HG03439 (cell line): Measurements from ENCODE around the gene CBFA2T3.

Experiments used
- ATAC-seq: cut with Tn5 transposase; IDR thresholded peaks from one replicate; pipeline ENCODE4 v1.9.1; 2021; ENCODE audit warnings: mild to moderate bottlenecking, moderate library complexity; ENCODE audit not compliant: unreplicated experiment

Gene CBFA2T3

GRCh38 chr16:88977812-88978607 lies 1.0 kb upstream of the CBFA2T3 start:
- no peak for ATAC-seq

- ATAC-seq, result no peak
These were observed 515 bp downstream of the CBFA2T3 start for GRCh38 chr16:88976366-88977017.

- ATAC-seq, result no peak
These were observed 1.4 kb downstream of the CBFA2T3 start for GRCh38 chr16:88975511-88976061.

- no peak for ATAC-seq
These were observed 2.1 kb downstream of the CBFA2T3 start for GRCh38 chr16:88974916-88975215.

DNA sequence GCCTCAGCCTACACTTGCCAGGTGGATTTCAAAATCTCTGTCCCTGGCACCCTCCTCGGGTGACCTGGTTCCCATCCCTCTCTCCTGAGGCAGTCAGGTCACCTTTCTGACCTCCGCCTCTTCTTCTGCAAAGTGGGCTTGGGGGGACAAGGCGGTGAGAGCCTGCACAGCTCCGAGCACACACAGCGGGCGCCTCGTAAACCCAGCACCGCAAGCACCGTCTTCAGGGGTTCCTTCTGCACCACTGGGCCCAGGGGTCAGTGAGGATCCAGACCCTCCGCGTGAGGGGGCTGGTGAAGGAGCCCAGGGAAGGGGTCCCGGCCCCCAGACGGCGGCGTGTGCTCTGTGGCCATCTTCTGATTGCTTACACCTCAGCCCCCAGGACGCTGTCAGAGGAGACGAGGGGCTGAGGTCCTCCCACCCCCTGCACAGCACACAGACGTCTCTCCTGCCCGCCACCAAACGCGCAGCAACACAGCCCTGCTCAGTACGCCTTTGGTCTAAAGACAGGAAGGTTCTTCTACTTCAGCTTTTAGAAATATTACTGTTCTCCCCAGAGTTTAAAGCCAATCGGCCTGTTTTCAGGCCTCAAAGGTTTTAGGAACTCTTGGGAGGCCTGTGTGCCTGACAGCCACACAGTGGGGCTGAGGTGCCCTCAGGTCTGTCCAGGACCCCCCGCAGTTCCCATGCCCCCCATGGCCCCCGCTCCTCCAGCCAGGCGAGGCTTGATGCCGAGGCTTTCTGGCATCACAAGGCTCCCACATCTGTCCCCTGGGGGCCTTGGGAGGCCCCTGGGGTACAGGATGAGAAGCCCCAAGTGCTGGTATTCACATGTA lies 2.7 kb downstream of the CBFA2T3 start:
- no peak for ATAC-seq

DNA sequence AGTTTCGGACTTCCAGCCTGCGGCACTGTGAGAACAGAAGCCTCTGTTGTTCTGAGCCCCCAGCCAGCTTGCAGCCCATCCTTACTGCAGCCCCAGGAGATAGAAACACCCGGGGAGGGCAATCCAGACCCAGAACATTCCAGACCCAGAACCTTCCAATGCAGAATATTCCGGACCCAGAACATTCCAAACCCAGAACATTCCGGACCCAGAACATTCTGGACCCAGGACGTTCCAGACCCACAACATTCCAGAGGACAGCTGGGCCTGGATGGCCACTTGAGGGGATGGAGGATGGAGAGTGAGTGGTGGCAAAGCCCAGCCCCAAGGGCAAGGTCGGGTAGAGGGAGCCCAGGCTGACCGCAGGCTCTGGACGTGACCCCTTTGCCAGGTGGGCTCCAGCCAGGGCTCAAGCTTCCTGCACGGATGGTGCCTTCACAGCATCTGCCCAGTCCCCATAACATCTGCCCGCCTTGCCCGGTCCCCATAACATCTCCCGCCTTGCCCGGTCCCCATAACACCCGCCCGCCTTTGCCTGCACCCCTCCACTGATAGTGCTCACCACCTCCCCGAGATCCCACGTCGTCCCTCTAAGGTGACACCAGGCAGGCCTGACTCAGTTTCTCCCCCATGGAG lies 3.5 kb downstream of the CBFA2T3 start:
- no peak for ATAC-seq

DNA sequence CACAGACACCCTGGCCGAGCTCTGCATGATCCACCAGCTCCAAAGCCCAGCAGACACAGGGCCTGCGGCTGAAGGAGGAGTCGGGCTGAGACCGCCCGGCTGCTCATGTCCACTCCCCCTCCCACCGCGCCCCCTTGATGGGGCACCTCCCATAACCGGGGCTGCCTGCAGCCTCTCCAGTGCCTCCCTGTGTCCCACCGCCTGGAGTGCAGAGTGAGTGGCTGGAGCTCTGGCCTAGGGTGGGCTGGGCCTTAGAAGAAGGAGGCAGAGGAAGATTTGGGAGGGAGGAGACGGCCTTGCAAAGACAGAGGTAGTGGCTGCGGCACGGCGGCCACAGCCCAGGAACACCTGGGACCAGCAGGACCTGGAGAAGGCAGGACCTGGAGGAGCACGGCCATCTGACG lies 4.0 kb downstream of the CBFA2T3 start:
- no peak for ATAC-seq

DNA sequence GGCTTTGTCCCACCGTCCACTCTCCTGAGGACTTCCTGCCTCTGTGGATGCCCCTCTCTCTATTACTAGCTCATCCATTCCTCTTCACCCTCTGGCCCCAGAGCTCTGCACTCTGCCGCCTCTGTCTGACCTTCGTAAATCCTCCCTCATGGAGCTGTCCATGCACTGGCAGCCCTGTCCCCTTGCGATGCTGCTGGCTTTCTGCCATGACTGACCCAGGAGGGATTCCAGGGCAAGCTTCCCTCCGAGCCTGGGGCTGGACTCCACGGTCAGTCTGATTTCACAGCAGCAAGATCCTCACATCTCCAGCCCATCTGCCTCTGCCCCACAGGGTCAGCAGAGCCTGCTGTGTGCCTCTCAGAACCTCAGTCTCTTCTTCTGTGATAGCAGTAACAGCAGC lies 4.7 kb downstream of the CBFA2T3 start:
- ATAC-seq, result no peak

- ATAC-seq, result no peak
These were observed 5.5 kb downstream of the CBFA2T3 start for GRCh38 chr16:88971371-88972097.

- no peak for ATAC-seq
These were observed 6.4 kb downstream of the CBFA2T3 start for GRCh38 chr16:88970539-88971065.

DNA sequence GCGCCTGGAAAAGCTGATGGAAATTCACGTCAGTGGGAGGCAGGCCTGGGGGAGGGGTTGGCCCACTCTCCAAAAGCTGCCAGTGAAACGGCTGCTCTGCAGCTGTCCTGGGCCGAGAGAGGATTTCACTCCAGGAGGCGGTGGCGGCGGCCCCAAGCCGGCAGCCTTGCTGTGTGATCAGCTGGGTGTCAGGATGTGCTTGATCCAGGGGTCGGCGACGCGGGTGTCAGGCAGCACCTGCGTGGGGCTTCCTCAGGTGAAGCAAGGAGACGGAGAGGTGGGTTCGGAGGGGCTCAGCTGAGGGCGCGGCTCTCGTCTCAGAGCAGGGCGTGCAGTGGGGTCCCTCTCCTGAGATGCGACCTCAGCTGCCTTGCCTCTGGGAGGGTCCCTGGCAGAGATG lies 7.0 kb downstream of the CBFA2T3 start:
- no peak for ATAC-seq

DNA sequence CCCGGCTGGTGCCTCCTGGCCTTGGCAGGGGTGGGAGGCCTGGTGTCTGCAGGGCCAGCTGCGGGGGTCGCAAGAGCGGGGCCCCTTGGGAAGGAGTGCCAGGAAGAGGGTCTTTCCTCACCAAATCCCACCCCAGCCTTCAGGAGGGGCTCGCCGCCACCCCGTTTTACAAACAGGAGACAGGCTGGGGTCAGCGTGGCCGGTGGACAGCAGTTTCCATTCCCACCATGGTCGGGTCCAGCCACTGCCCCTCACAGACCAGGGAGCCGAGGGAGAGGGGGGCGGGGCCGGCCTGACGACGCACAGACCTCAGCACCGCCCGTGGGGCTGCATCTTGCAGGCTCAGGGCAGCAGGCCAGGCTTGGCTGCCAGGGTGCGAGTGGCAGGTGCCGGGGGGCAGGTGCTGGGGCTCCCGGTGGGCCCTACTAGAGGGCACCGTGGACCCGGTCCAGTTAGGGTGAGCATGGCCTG lies 7.6 kb downstream of the CBFA2T3 start:
- no peak for ATAC-seq

DNA sequence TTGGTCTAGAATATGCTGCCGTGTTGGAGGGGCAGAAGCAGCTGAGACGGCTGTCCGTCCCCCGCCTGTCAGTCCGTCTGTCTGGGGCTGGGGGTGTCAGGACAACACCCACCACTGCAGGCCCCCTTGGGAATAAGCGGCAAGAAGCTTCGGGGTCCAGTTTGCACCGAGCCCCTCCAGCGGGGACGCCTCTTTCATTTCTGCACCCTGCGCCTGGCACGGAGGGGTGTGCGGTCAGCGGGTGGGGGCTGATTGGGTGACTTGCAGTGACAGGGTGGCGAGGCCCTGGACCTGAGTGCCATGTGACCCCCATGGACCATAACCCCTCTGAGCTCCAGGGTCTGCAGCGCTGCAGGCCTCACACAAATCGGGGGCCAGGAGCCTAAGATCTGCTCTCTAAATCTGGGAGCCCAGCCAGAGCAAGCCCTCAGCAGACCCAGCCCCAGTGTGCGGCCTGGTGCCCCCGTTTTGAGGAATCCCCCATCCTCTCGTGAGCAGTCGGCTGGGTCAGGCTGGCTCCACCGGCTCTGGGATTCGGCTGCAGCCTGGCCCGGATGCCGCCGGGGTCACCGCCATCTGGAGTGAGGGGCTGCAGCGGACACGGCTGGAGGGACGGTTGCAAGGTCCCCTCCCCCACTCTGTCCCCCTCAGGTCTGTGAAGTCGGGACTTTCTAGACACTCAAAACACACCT lies 8.3 kb downstream of the CBFA2T3 start:
- no peak for ATAC-seq

GRCh38 chr16:88967830-88968588 lies 9.0 kb downstream of the CBFA2T3 start:
- ATAC-seq, result peak; percentile 48

DNA sequence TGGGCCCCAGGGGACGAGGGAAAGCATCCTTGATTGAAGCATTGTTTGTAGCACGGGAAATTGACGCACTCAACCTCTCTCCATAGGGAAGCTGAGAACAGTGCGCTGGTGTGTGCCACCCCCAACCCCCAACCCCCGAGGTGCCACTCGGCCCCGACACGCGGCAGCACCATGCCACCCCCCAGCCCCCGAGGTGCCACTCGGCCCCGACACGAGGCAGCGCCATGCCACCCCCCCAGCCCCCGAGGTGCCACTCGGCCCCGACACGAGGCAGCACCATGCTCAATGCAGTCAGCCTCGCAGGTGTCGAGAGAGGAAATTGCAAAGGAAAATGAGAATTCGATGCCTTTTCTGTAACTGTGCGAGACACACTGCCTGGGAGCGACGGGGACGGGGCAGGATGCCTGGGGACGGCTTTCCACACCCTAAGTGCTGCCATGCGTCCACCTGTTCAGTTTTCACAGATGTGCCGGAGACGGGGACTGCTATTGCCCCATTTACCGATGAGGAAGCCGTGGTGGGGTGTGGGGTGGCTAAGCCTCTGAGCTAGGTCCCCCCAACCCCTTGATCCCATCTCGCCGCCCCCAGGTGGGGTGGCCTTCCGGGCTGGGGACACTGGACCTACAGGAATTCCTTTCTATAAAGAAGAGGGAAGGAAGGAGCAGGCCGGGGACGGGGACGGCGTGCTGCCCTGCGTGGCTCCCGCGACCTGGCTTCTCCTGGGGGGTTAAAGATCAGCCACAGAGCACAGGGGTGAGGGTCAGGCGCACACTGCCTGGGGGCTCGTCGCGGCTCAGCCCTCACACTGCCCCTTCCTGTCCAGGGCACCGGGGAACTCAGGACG lies 9.8 kb downstream of the CBFA2T3 start:
- ATAC-seq, result no peak

GRCh38 chr16:88965826-88966480 lies 11.1 kb downstream of the CBFA2T3 start:
- no peak for ATAC-seq

DNA sequence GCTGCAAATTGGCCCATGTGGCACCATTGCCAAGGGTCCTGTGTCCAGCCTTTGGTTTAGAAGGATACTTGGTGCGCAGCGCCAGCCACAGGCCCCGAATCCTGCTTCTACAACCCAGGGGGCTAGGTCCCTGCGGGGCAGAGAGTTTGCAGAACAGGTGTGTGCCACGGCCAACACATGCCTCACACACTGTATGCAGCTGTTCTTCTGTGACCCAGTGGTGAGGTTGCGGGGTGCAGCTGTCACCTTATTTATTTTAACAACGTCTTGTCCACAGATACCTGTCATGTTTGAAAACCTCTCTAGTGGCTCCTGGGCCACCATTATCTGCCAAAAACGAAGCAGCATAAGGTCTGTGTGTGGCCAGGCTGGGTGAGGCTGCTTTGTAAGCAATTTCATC lies 11.6 kb downstream of the CBFA2T3 start:
- no peak for ATAC-seq
